HepG2 (cell line): ENCODE data around the gene ARL2. TPM values are rescaled to one million over a fixed set of nuclear protein-coding genes. Genes with fewer than 3 reads are reported as not detected.

Experiments
- KDM5B ChIP-seq: sonication (generic); formaldehyde crosslinking; IDR thresholded peaks from 2 replicates; pipeline ENCODE4 v1.4.0; 2020; ENCODE audit warnings: missing genetic modification reagents, mild to moderate bottlenecking, borderline replicate concordance
- MAX ChIP-seq: IDR thresholded peaks from 2 replicates; pipeline ENCODE4 v1.6.1; 2012; ENCODE audit warnings: inconsistent platforms
- MED1 ChIP-seq: sonication (generic); formaldehyde crosslinking; IDR thresholded peaks from 2 replicates; pipeline ENCODE4 v1.4.0; 2020; ENCODE audit warnings: missing genetic modification reagents
- POLR2G ChIP-seq: fragments of 200-400 bp; formaldehyde crosslinking; IDR thresholded peaks from 2 replicates; pipeline ENCODE4 v1.6.1; 2018; ENCODE audit warnings: mild to moderate bottlenecking, low read depth, low read length, moderate library complexity
- RERE ChIP-seq: IDR thresholded peaks from 2 replicates; pipeline ENCODE4 v1.6.1; 2016; ENCODE audit warnings: low read depth, missing genetic modification reagents, missing compliant biosample characterization
- SKIL ChIP-seq: sonication (generic); formaldehyde crosslinking; IDR thresholded peaks from 2 replicates; pipeline ENCODE4 v1.8.0; 2022; ENCODE audit warnings: missing genetic modification reagents, mild to moderate bottlenecking, moderate library complexity, borderline replicate concordance
- YY1 ChIP-seq: IDR thresholded peaks from 2 replicates; pipeline ENCODE4 v1.6.1; 2011; ENCODE audit warnings: low read length, low read depth, moderate library complexity, mild to moderate bottlenecking; ENCODE audit not compliant: insufficient read depth, insufficient replicate concordance
- ZFP1 ChIP-seq: IDR thresholded peaks from 2 replicates; pipeline ENCODE4 v1.6.1; 2016
- ZHX1 ChIP-seq: sonication (generic); formaldehyde crosslinking; IDR thresholded peaks from 2 replicates; pipeline ENCODE4 v1.8.1; 2022; ENCODE audit warnings: low read depth, mild to moderate bottlenecking, missing genetic modification reagents
- ZNF335 ChIP-seq: sonication (generic); formaldehyde crosslinking; IDR thresholded peaks from 2 replicates; pipeline ENCODE4 v1.4.0; 2020; ENCODE audit warnings: missing genetic modification reagents
- ZNF337 ChIP-seq: sonication (generic); formaldehyde crosslinking; IDR thresholded peaks from 2 replicates; pipeline ENCODE4 v1.5.1; 2020; ENCODE audit warnings: missing genetic modification reagents, low read depth, mild to moderate bottlenecking, borderline replicate concordance
- ZNF574 ChIP-seq: sonication (generic); formaldehyde crosslinking; IDR thresholded peaks from 2 replicates; pipeline ENCODE4 v1.4.0; 2020; ENCODE audit warnings: missing genetic modification reagents
- ZNF605 ChIP-seq: sonication (generic); formaldehyde crosslinking; IDR thresholded peaks from 2 replicates; pipeline ENCODE4 v1.8.0; 2022; ENCODE audit warnings: mild to moderate bottlenecking, missing genetic modification reagents
- ZNF704 ChIP-seq: sonication (generic); formaldehyde crosslinking; IDR thresholded peaks from 2 replicates; pipeline ENCODE4 v1.8.1; 2023; ENCODE audit warnings: mild to moderate bottlenecking, inconsistent platforms, moderate library complexity, missing genetic modification reagents, borderline replicate concordance
- ZZZ3 ChIP-seq: sonication (generic); formaldehyde crosslinking; IDR thresholded peaks from 2 replicates; pipeline ENCODE4 v1.4.0; 2020; ENCODE audit warnings: missing genetic modification reagents, mild to moderate bottlenecking, borderline replicate concordance
- polyA plus RNA-seq, 8 experiments: library from polyadenylated mRNA; depleted of rRNA in 3 of 8; stranded (reverse) in 7 of 8; unstranded in 1 of 8; fragments of >200 nt; fragmentation: Illumina TruSeq in 4 of 8; extraction: Trizol in 4 of 8; gene quantifications; 2 replicates each; pipeline versions ENCODE4 v1.2.1 to v1.2.3, GENCODE V29; 2011 to 2016; ENCODE audit warnings: low read depth in 4 of 8, missing spikeins in 1 of 8, mixed read lengths in 1 of 8; ENCODE audit not compliant: insufficient read depth in 1 of 8
- total RNA-seq, 5 experiments: library from RNA; depleted of rRNA; stranded (reverse); fragments of >200 nt; fragmentation: Illumina TruSeq; extraction: Trizol; gene quantifications; 2 replicates each; pipeline ENCODE4 v1.2.3, GENCODE V29; 2016; ENCODE audit warnings: low read depth in 1 of 5

The ARL2 gene
- total and polyA plus RNA-seq, 2 of the 13 experiments (the other 11 are each of a cell fraction or from before 2014, with no cell fraction given): 82.9 to 84.4 TPM

- TF ChIP-seq SKIL (no peak), ZNF704 (no peak), KDM5B (no peak), ZZZ3 (CRISPR knock-in tag) (no peak), ZNF337 (CRISPR knock-in tag) (no peak), MED1 (peak; percentile 32; the same call in 1 of the 2 replicates), ZFP1 (CRISPR knock-in tag) (no peak), MAX (0 out of 2 replicates have a peak, but pooled peaks have one; percentile 25), YY1 (peak; percentile 31), POLR2G (no peak), ZNF335 (CRISPR knock-in tag) (no peak), ZNF605 (CRISPR knock-in tag) (no peak), RERE (CRISPR knock-in tag) (no peak), ZHX1 (CRISPR knock-in tag) (no peak), ZNF574 (CRISPR knock-in tag) (no peak)
Observed at GRCh38 chr11:64998141-64998540, 15.8 kb upstream of the ARL2 start (continued).
